Stimulated activated CD4-positive, alpha-beta T cell treated with anti-CD3 and anti-CD28 coated beads, Interleukin-1b, Interleukin-23, amount 100 ng/mL, for 1 hour (primary cell): ENCODE measurements around the gene CFAP20.

Experiments
- DNase-seq, 2 donors: peaks; one replicate each; pipeline ENCODE4 v3.0.0-alpha.2; 2020; ENCODE audit warnings: low read depth in 2 of 2

Gene CFAP20

GRCh38 chr16:58124601-58124915 lies 4.6 kb downstream of the CFAP20 start:
- no peak for DNase-seq

DNA sequence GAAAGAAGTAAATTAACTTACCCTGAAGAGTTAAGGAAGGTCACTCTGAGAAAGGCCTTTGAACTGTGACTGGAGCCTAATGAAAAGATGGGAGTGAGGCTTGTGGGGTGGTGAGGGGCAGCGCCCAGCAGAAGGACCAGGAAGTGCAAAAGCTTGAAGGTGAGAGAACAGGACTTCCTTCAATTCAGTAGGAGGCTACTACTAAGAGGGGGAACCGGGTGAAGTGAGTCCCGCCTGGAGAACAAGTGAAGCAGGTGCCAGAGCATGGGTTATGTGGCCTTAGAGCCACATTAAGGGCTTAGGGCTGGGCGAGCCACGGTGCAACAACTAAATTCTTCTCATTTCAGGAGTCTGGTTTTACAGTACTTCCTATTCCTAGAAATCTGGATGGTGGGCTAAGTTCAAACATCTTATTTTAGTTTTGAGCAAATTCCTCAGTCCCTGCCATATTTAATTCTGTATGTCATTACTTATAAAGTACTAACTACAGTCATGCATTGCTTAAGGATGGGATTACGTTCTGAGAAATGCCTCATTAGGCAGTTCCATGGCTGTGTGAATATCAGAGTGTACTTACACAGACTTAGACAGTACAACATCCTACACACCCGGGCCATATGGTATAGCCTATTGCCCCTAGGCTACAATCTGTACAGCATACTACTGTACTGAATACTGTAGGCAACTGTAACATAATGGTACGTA lies 5.1 kb downstream of the CFAP20 start:
- DNase-seq = no peak

DNA sequence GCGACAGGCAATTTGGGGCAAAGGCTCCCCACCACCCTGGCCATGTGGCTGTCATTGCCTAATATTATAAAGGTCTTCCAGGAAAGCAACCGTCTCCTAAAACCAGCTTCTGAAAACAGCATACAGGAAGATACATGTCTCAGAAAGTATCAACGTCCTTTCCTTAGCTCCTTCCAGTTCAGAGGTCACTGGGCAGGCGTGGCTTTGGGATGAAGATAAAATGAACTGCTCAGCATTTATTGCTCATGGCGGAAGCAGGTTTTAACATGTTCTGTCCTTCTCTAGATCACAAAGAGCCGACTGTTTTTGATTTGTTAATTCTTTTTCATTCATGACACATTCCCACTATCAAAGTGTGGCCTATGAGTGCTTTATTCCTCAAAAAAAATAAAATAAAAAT lies 8.0 kb downstream of the CFAP20 start:
- no peak for DNase-seq

DNA sequence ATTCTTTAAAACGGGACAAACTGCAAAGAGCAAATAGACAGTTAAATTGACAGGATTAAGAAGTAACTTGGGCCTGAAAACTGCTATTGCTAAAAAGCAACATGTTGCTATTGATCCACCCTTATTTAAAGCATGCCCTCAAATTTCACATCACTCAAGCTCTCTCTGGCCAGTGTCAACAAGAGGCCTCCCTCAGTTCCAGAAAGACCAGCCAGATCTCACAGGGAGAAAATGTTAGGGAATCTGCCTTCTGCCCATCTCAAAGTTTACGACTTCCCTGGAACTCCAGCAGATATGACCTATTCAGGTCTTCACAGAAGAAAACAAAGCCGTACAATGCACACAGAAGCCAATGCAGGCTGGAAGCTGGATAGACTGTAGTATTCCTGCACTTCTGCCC lies 8.9 kb downstream of the CFAP20 start:
- no peak for DNase-seq

DNA sequence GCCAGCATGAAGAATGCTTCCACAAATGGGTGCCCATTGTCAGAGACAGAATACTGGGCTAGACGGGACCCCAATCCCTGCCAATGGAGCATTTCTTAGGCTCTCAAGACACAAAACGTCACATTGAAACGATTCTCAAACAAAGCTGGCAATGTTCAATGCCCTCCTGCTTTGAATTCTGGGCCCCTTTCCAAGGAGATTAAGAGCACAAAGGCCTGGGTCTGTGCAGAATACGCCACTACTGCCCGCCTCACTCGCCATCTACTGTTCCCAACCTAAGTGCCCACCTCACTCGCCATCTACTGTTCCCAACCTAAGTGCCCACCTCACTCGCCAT lies 9.7 kb downstream of the CFAP20 start:
- DNase-seq = no peak

- no peak for DNase-seq
Observed at GRCh38 chr16:58118801-58119508, 10.2 kb downstream of the CFAP20 start.

DNA sequence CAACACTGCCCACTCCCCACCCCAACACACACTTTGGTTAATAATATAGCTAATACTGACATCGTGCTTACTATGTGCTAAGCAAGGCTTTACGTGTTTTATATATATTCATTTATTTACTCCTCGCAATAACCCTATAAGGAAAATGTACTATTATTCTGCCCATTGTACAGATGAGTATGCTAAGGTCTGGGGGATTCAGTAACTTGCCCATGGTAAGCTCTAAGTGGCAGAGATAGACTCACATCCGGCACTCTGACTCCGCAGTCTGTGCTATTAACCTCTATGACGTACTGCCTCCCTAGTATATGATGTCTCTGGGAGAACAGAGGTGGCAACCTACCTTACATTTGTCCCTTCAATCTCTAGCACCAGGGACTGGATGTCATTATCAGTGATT lies 12.7 kb downstream of the CFAP20 start:
- DNase-seq = no peak

DNA sequence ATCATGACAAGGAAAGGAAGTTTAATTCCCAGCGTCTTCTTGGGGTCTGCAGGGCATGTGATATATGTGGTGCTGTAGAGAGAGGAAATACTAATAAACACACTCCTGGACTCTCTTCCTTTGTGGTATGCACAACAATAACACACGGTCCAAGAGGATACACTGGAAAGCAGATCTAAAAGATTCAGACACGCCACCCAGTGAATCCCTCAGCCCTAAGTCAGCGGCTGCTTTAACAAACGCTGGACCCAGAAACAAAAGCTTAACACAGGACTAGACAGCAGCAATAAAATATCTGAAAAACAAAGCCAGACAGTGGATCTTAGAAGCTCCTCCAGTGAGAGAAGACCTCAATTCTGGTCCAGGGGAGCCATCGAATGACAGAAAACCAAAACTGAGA lies 13.1 kb downstream of the CFAP20 start:
- no peak for DNase-seq

GRCh38 chr16:58114827-58115825 lies 14.1 kb downstream of the CFAP20 start:
- DNase-seq = no peak

DNA sequence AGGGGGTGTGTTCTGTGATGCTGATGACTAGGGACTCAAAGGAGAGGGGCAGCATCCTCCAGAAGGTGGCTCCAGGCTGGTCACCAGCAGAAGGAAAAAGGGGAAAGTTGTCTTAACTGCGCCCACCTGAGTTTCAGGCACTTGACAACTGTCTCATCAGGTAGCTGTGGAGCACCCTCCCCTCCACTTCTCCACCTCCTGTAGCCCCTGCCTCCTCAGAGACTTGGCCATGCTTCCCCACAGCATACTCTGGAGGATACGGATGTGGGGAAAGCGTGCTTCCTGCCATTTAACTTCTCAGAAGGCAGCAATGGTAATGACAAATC lies 17.9 kb downstream of the CFAP20 start:
- DNase-seq = no peak

GRCh38 chr16:58110571-58111301 lies 18.4 kb downstream of the CFAP20 start:
- no peak for DNase-seq

DNA sequence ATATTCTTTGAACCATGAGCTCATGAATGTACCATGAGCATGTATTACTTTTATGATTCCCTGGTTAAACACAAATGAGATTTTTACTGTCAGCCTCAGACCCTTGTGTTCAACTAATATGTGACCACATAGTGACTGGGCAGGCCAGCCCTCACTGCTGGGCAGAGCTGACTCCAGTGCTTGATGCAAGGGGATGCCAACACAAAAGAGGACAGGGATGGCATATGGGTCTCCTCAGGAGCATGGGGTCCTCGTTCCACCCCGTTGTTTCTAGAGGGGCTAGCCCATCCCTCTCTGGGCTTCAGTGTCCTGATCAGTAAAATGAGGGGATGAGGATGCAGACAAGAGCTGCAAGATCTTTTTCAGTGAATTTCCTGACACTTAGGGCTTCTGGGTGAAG lies 19.3 kb downstream of the CFAP20 start:
- DNase-seq = no peak

GRCh38 chr16:58109330-58109729 lies 19.9 kb downstream of the CFAP20 start:
- DNase-seq = no peak

DNA sequence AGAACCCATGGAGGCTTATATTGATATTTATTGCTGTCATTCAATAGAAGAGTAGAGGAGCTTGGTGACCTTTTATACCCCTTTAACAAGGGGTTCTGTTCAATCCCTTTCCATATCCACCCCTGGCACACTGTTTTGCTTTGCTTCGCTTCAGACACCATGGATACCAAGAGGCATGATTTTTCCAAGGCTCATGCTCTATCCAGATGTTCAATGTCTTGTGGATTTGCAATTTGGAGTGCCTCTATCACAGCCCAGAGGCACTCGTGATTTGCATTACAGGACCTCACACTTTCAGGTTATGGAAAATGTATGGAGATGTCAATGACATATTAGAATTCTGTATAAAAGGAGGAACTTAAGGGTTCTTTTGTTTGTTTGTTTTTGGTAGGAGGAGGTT lies 21.5 kb downstream of the CFAP20 start:
- DNase-seq = no peak

- no peak for DNase-seq
Observed at GRCh38 chr16:58107228-58107627, 22.0 kb downstream of the CFAP20 start.

- DNase-seq = no peak
Observed at GRCh38 chr16:58105631-58106030, 23.6 kb downstream of the CFAP20 start.

DNA sequence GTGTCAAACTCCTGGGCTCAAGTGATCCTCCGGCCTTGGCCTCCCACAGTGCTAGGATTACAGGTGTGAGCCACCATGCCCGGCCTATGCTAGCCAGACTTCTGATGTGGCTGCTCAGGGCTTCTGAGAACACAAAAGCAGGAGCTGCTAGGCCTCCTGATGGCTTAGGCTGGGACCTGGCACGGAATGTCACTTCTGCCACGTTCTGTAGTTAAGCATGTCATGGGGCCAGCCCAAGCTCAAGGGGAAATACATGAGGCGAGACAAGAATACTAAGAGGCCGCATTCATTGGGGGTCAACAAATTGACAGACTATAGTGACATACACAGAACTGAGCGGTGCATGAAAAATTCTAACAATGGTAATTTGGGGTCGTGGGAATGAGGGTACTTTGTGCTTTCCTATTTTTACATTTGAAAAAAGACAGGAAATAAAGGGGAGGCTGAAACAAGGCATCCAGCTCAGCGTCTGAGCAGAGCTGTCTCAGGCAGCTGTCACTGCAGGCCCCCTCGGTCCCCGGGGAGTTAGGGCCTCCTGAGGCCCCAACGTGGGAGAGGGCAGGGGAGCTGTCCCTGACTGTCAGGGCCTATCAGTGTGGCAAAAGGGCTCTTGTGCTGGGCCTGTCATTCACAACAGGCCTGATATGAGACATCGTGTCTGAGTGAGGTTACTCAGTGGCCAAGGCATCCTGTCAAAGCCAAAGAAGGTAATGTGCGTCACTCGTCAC lies 26.4 kb downstream of the CFAP20 start:
- DNase-seq = no peak

- no peak for DNase-seq
Observed at GRCh38 chr16:58099956-58100300, 29.3 kb downstream of the CFAP20 start.

- no peak for DNase-seq
Observed at GRCh38 chr16:58099097-58099955, 29.9 kb downstream of the CFAP20 start.

GRCh38 chr16:58098207-58099096 lies 30.7 kb downstream of the CFAP20 start:
- DNase-seq = no peak
